IMR-90 (cell line): ENCODE data around the gene COA3. TPM values are rescaled to one million over a fixed set of nuclear protein-coding genes. Genes with fewer than 3 reads are reported as not detected.

ENCODE experiments used
- ATAC-seq: fragments of 200-7000 bp; cut with Tn5 transposase; 2 replicates; pipeline ENCODE4 v1.9.1; 2020; ENCODE audit warnings: low read depth, mild to moderate bottlenecking, moderate library complexity
- BruUV-seq: library from RNA; stranded (reverse); fragments of 400-500 nt; replicated peaks from 2 replicates; lab custom pipeline; 2021; lab: Mats Ljungman, UMichigan
- CTCF ChIA-PET: fragments of 300-600 bp; formaldehyde crosslinking; extraction: SDS; loops from one replicate; lab custom pipeline; 2021; ENCODE audit warnings: antibody characterized with exemption; lab: Yijun Ruan, JAX
- POLR2A ChIA-PET: fragments of 300-600 bp; sonication (Branson Sonifier 250); formaldehyde crosslinking; loops from one replicate; lab custom pipeline; 2022; ENCODE audit warnings: antibody characterized with exemption; ENCODE audit not compliant: unreplicated experiment; lab: Charles Lee
- DNase-seq: peaks from one replicate; pipeline ENCODE4 v3.0.0; 2013
- H2AFZ ChIP-seq: replicated peaks from 2 replicates; pipeline ENCODE3; 2013; ENCODE audit warnings: low read length, mild to moderate bottlenecking; ENCODE audit not compliant: poor library complexity
- H2AK5ac ChIP-seq: 2 replicates; pipeline ENCODE4 v1.6.1; 2013; ENCODE audit warnings: low read depth, low read length, inconsistent platforms
- H2AK9ac ChIP-seq: replicated peaks from 2 replicates; pipeline ENCODE3; 2013; ENCODE audit warnings: mild to moderate bottlenecking, low read depth, low read length, moderate library complexity; ENCODE audit not compliant: poor library complexity
- H2BK120ac ChIP-seq: 2 replicates; pipeline ENCODE4 v1.6.1; 2013; ENCODE audit warnings: low read depth, low read length, inconsistent platforms
- H2BK15ac ChIP-seq: 3 replicates; pipeline ENCODE4 v1.6.1; 2013; ENCODE audit warnings: low read depth, low read length, inconsistent platforms
- H2BK20ac ChIP-seq: 2 replicates; pipeline ENCODE4 v1.6.1; 2013; ENCODE audit warnings: low read depth, mild to moderate bottlenecking, inconsistent platforms, low read length, moderate library complexity
- H2BK5ac ChIP-seq: 2 replicates; pipeline ENCODE4 v1.6.1; 2013; ENCODE audit warnings: mild to moderate bottlenecking, low read depth, low read length, inconsistent platforms; ENCODE audit not compliant: poor library complexity, severe bottlenecking
- H3K14ac ChIP-seq: replicated peaks from 2 replicates; pipeline ENCODE4 v1.6.1; 2013; ENCODE audit warnings: low read depth, low read length, inconsistent platforms
- H3K18ac ChIP-seq: 2 replicates; pipeline ENCODE4 v1.6.1; 2013; ENCODE audit warnings: low read depth, low read length, control low read depth
- H3K23ac ChIP-seq: 2 replicates; pipeline ENCODE4 v1.6.1; 2013; ENCODE audit warnings: low read depth, low read length, inconsistent platforms
- H3K27ac ChIP-seq: 2 replicates; pipeline ENCODE4 v1.5.1; 2013; ENCODE audit warnings: mild to moderate bottlenecking, control low read depth, low read length; ENCODE audit not compliant: insufficient read depth
- H3K27me3 ChIP-seq: 2 replicates; pipeline ENCODE4 v1.6.1; 2013; ENCODE audit warnings: low read length; ENCODE audit not compliant: control insufficient read depth, insufficient read depth
- H3K36me3 ChIP-seq: 2 replicates; pipeline ENCODE4 v1.6.1; 2013; ENCODE audit warnings: low read length, mixed read lengths; ENCODE audit not compliant: control insufficient read depth, insufficient read depth
- H3K4ac ChIP-seq: 2 replicates; pipeline ENCODE4 v1.6.1; 2013; ENCODE audit warnings: low read depth, low read length, inconsistent platforms
- H3K4me1 ChIP-seq: 2 replicates; pipeline ENCODE4 v1.6.1; 2013; ENCODE audit warnings: low read length, mixed read lengths; ENCODE audit not compliant: control insufficient read depth, insufficient read depth
- H3K4me2 ChIP-seq: 2 replicates; pipeline ENCODE4 v1.6.1; 2013; ENCODE audit warnings: low read depth, mild to moderate bottlenecking, control low read depth, low read length, moderate library complexity
- H3K4me3 ChIP-seq: 2 replicates; pipeline ENCODE4 v1.5.1; 2013; ENCODE audit warnings: low read depth, mild to moderate bottlenecking, control low read depth, low read length, moderate library complexity; ENCODE audit not compliant: insufficient read depth
- H3K56ac ChIP-seq: 2 replicates; pipeline ENCODE4 v1.6.1; 2013; ENCODE audit warnings: low read length, inconsistent platforms; ENCODE audit not compliant: insufficient read depth; ENCODE audit errors: extremely low read depth
- H3K79me1 ChIP-seq, 2 experiments: 2 replicates each; pipeline ENCODE4 v1.6.1; 2013; ENCODE audit warnings: low read length in 2 of 2, inconsistent platforms in 1 of 2, low read depth in 1 of 2
- H3K9ac ChIP-seq: 2 replicates; pipeline ENCODE4 v1.6.1; 2013; ENCODE audit warnings: low read depth, low read length, control low read depth
- H3K9me1 ChIP-seq: 2 replicates; pipeline ENCODE4 v1.6.1; 2013; ENCODE audit warnings: low read length, inconsistent platforms; ENCODE audit not compliant: insufficient read depth
- H3K9me3 ChIP-seq: 2 replicates; pipeline ENCODE4 v1.6.1; 2013; ENCODE audit warnings: low read length; ENCODE audit not compliant: control insufficient read depth, insufficient read depth
- H4K20me1 ChIP-seq: 2 replicates; pipeline ENCODE4 v1.6.1; 2013; ENCODE audit warnings: low read length, inconsistent platforms; ENCODE audit not compliant: insufficient read depth
- H4K5ac ChIP-seq: 2 replicates; pipeline ENCODE4 v1.6.1; 2013; ENCODE audit warnings: mild to moderate bottlenecking, low read depth, low read length, control low read depth
- H4K8ac ChIP-seq, 2 experiments: 2 replicates each; pipeline ENCODE4 v1.6.1; 2013; ENCODE audit warnings: low read depth in 2 of 2, low read length in 2 of 2, control low read depth in 1 of 2, inconsistent platforms in 1 of 2
- H4K91ac ChIP-seq: 2 replicates; pipeline ENCODE4 v1.6.1; 2013; ENCODE audit warnings: low read depth, low read length, inconsistent platforms; ENCODE audit not compliant: insufficient read depth
- BHLHE40 ChIP-seq: fragments of 150-350 bp; IDR thresholded peaks from 2 replicates; pipeline ENCODE4 v1.6.1; 2016; ENCODE audit warnings: mild to moderate bottlenecking, low read depth, low read length
- CEBPB ChIP-seq: IDR thresholded peaks from 2 replicates; pipeline ENCODE4 v1.6.1; 2012; ENCODE audit warnings: low read depth, low read length, improper control_type of control experiment
- CHD1 ChIP-seq: IDR thresholded peaks from 2 replicates; pipeline ENCODE4 v1.6.1; 2012; ENCODE audit warnings: low read depth, low read length, improper control_type of control experiment
- ELK1 ChIP-seq: fragments of 150-350 bp; IDR thresholded peaks from 2 replicates; pipeline ENCODE4 v1.6.1; 2016; ENCODE audit warnings: low read depth, mild to moderate bottlenecking, low read length, moderate library complexity, borderline replicate concordance
- POLR2A ChIP-seq: IDR thresholded peaks from 2 replicates; pipeline ENCODE4 v1.6.1; 2012; ENCODE audit warnings: mild to moderate bottlenecking, low read depth, low read length
- RAD21 ChIP-seq: IDR thresholded peaks from 2 replicates; pipeline ENCODE4 v1.6.1; 2012; ENCODE audit warnings: low read length, improper control_type of control experiment
- WGBS, 2 experiments: methylation state at CpG; one replicate each; pipeline versions ENCODE4 v1.1.5 to v1.1.7; 2013; ENCODE audit warnings: missing lambda C conversion rate in 2 of 2; ENCODE audit not compliant: insufficient read length in 1 of 2; ENCODE audit errors: extremely low coverage in 2 of 2; 5-methylcytosine and 5-hydroxymethylcytosine counted together
- dilution Hi-C: fragments of 300-500 bp; cut with HindIII; formaldehyde crosslinking; loops from one replicate; pipeline ENCODE4 v1.14.3; 2018; ENCODE audit warnings: low sequenced_read_pairs; ENCODE audit not compliant: unreplicated experiment
- in situ Hi-C: fragments of 300-500 bp; cut with MboI; formaldehyde crosslinking; loops from 3 replicates; pipeline ENCODE4 v1.14.3; 2019; ENCODE audit warnings: low sequenced_read_pairs, inconsistent platforms, mixed read lengths
- intact Hi-C: fragments of 100-400 bp; cut with micrococcal nuclease; formaldehyde crosslinking; loops from 2 replicates; pipeline ENCODE4 v1.10.0; 2022
- polyA plus RNA-seq, 3 experiments: library from polyadenylated mRNA; depleted of rRNA; stranded (reverse); fragments of >200 nt; gene quantifications; 2 replicates each; pipeline ENCODE4 v1.2.3, GENCODE V29; 2012; ENCODE audit warnings: low replicate concordance in 1 of 3
- total RNA-seq: library from RNA; depleted of rRNA; stranded (reverse); fragments of >200 nt; gene quantifications from 2 replicates; pipeline ENCODE4 v1.2.3, GENCODE V29; 2012
- TF ChIP-seq, protein P1 (sequence below): fragments of 150-350 bp; IDR thresholded peaks from 2 replicates; pipeline ENCODE4 v1.6.1; 2017; ENCODE audit warnings: mild to moderate bottlenecking, antibody characterized with exemption, low read length, low read depth

The COA3 gene
- total and polyA plus RNA-seq, 2 of the 4 experiments (the other 2 are of a cell fraction) = 66.8 to 78.1 TPM

GRCh38 chr17:42784409-42784808 is 14.1 kb downstream of the COA3 start:
- BruUV-seq = no TSS peak
- H3K4me2 ChIP-seq = no peak overlapping the region
- ATAC-seq = no peak
- H3K27ac ChIP-seq = no peak overlapping the region
- ChIA-PET POLR2A (no interaction called here), CTCF (no interaction called here)
- in situ Hi-C loops (no loop called here), dilution Hi-C loops (no loop called here), intact Hi-C loops (no loop called here)
- H4K91ac ChIP-seq = peak overlapping the region; percentile 43; the same call in 1 of the 2 replicates
- H3K56ac ChIP-seq = no peak overlapping the region
- peaks cover 0 to 44% of the 10 kb centered on the region in 2 experiments for H3K79me1 ChIP-seq
- H2BK5ac ChIP-seq = peak overlapping the region; percentile 36
- H3K9ac ChIP-seq = no peak overlapping the region
- no peaks in the 10 kb centered on the region for H3K9me3 ChIP-seq
- peak overlapping the region; percentile 93 for H2BK120ac ChIP-seq
- 54% methylated on average over 15 of the region's 25 CpGs; no CpG with 5 or more reads in 1 of the 2 experiments for WGBS, 2 experiments
- H3K4ac ChIP-seq = peak overlapping the region; percentile 92
- peaks cover 8% of the 10 kb centered on the region for H3K36me3 ChIP-seq
- no peak overlapping the region for H4K5ac ChIP-seq
- peak overlapping the region; percentile 66; the same call in 2 of the 3 replicates for H2BK15ac ChIP-seq
- peaks cover 26% of the 10 kb centered on the region for H3K4me1 ChIP-seq
- peak overlapping the region; percentile 98 for H2AK9ac ChIP-seq
- peak overlapping the region; percentile 92 for H2BK20ac ChIP-seq
- peak overlapping the region; percentile 75; the same call in 1 of the 2 replicates for H3K23ac ChIP-seq
- peak overlapping the region; percentile 90 for H3K14ac ChIP-seq
- TF ChIP-seq BHLHE40 (no peak), CEBPB (no peak), ELK1 (no peak), RAD21 (no peak), CHD1 (no peak), POLR2A (no peak)
- TF ChIP-seq, protein P1, sequence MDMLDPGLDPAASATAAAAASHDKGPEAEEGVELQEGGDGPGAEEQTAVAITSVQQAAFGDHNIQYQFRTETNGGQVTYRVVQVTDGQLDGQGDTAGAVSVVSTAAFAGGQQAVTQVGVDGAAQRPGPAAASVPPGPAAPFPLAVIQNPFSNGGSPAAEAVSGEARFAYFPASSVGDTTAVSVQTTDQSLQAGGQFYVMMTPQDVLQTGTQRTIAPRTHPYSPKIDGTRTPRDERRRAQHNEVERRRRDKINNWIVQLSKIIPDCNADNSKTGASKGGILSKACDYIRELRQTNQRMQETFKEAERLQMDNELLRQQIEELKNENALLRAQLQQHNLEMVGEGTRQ = no peak
- no peak for DNase-seq
- peak overlapping the region; percentile 98 for H2AK5ac ChIP-seq
- no peak overlapping the region for H3K4me3 ChIP-seq
- H3K9me1 ChIP-seq = peaks cover 31% of the 10 kb centered on the region
- no peaks in the 10 kb centered on the region for H4K20me1 ChIP-seq
- H3K27me3 ChIP-seq = no peaks in the 10 kb centered on the region
- H3K18ac ChIP-seq = no peak overlapping the region
- peak overlapping the region; percentile 37 to 85; a peak in 1 of 4 replicates for H4K8ac ChIP-seq
- H2AFZ ChIP-seq = peak overlapping the region; percentile 85
